ENCODE measurements around the gene CELA2A.
"Not testable (repeated sequence)": the region's sequence is repeated elsewhere in the genome, so short reads cannot be mapped to it uniquely, and the experiment has no call there.

CELA2A gene

DNA sequence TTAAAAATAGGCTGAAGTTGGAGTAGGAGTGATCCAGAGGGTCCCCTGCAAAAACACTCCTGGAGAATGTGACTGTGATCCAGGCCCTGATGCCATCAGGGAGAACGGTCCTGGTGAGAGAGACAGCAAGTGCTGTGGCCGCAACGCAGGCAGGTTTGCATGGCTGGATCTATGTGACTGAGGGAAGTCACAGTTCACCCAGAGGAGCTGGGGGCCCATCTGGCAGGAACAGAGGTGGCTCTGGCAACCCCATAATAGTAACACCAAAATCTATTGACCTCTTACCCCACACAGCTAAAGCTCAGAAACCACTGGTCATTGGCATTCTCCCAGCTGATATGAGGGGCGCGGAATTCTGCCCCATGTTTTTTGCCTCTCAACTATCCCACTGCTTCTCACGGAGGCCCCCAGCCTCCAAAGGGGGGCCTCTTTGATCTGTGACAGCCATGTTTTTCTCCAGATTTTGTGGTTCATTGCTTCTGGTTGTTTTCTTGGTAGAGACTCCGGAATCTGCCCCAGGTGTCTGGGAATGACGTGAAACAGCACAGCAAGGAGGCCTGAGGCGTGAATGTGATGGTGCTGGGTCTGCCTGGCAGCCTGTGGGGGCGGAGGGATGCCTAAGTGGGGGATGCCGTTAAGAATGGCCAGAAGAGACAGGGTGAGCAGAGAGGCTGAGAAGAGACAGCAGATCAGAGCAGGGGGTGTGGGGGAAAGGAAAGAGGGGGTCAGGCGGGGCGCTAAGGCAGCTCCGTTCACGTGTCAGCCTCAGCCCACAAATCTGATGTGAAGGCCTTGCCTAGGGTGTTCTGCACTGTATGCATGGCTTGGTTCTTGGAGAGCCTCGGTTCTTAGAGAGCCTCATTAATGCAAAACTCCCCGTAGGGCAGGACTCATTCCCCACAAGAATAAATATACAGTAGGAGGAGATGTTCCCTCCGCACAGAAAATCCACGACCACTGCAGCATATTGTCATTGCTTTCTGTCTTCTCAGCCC is 43.9 kb downstream of the CELA2A start:
- DNase-seq (ENCODE audit: low spot score) = no peak

DNA sequence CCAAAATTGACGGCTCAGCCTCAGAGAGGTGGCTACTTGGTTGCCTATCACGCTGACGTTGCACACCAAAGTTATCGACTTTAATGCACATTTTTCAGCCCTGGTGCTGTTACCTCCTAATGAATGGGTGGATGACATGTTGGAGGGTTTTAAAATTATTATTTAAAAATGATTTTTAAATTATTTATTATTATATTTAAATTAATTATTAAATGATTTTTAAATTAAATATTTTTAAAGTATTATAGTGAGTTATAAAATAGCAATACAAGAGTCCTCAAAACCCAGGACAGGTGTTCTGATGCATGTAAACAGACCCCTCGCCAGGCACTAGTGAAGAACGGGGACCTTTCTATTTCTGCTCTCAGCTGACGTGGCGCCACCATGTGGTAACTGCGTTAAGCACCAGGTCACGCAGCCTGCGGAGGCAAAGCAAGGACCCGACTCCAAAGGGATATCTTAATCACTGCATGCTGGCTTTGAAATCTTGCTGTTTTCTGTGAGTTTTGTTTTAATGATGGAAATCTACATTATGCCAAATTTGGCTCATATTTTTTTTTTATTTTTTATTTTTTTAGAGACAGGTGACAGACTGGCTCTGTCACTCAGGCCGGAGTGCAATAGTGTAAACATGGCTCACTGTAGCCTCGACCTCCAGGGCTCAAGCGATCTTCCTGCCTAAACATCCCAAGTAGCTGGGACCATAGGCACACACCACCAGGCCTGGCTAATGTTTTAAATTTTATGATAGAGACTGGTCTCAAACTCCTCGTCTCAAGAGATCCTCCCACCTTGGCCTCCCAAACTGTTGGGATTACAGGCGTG is 44.9 kb downstream of the CELA2A start:
- peak; percentile 46 for DNase-seq (ENCODE audit: low spot score)

DNA sequence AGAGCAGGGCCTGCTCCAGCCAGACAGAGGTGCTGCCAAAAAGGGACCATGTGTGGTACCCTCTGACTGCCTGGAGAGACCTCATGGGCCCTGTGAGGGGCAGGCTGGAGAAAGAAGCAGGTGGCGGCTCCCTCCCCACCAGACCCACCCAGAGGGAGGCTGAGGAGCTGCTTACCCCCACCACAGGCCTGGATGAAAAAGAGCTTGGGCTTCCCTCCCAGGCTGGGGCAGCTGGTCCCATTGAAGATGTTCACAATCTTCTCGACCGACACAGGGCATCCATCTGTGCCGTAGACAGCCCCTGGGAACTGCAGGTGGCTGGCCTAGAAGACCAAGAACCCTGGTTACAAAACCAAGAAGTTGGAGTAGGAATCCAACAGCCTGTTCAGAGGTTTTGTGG is 47.9 kb downstream of the CELA2A start:
- no peak for DNase-seq (ENCODE audit: low spot score)

DNA sequence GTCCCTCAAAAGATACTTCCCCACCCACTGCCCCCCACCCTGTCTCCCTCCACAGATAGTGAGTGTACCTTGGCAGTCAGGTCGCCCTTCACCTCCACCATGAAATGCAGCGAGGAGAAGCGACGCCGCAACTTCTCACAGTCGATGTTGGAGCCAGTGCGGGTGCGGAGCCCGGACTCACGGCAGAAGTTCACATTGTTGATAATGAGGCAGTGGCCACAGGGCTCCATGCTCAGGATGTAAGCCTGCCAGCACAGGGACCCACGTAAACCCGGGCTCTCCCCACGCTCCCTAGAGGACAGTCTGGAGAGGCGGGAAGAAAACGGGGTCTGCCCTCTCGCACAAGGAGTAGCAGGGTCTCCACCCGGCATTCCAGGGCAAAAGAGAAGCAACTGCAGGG is 50.3 kb downstream of the CELA2A start:
- no peak for DNase-seq (ENCODE audit: low spot score)

DNA sequence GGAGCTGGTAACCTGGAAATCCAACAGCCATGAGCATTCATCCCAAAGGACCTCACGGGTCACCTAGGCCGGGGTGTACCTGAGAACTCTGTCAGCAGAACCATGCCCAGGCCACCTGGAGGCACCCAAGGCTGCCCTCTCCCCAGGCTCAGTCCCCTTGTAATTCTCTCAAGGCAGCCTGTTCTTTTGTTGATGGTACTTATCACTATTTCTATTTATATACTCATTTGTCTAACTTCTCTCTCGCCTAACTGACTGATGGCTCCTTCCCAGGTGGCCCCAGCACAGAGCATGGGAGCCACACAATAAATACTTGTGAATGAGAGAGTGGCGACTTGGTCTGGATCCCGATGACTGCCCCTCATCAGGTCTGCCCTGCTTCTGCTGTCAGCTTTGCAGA is 50.7 kb downstream of the CELA2A start:
- DNase-seq (ENCODE audit: low spot score) = no peak

DNA sequence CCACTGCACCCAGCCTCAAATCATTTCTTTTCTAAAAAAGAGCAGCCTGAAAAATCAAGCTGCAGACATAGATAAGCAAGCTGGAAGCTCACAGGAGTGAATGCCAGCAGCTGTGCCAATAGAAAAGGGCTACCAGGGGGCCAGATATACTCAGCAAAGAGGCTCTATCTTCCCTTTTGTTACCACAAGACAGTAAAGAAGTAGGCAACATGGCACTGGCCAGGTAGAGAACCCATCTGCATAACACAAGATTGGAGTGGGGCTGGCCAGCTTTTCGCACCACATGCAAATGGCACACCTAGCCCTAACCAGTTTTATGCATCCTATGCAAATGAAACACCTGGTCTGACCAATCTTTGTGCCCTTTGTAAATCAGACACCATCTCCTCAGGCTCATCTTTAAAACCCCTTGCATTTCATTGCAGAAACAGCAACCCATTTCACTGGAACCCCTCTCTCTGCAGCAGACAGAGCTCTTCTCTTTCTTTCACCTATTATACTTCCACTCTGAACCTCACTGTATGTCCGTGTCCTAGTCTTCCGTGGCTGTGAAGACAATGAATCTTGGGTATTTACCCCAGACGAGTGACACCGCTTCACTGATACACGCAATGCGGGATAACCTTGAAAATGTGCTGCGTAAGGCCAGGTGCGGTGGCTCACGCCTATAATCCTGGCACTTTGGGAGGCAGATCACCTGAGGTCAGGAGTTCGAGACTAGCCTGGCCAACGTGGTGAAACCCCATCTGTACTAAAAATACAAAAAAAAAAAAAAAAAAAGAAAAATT is 52.4 kb downstream of the CELA2A start:
- DNase-seq (ENCODE audit: low spot score) = no peak

DNA sequence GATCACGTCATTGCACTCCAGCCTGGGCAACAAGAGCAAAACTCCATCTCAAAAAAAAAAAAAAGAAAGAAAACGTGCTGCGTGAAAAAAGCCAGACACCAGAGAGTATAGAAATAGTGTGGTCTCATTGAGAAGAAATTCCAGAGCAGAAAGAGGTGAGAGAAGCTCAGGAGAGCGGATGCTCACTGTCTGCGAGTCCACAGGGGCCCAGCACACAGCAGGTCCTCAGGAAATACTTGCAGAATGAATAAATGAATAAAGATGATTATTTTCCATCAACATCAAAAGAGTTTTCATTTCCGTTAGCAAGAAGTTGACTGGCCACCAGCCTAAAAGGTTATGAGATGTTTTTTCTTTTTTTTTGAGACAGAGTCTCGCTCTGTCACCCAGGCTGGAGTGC is 53.1 kb downstream of the CELA2A start:
- DNase-seq (ENCODE audit: low spot score) = no peak

DNA sequence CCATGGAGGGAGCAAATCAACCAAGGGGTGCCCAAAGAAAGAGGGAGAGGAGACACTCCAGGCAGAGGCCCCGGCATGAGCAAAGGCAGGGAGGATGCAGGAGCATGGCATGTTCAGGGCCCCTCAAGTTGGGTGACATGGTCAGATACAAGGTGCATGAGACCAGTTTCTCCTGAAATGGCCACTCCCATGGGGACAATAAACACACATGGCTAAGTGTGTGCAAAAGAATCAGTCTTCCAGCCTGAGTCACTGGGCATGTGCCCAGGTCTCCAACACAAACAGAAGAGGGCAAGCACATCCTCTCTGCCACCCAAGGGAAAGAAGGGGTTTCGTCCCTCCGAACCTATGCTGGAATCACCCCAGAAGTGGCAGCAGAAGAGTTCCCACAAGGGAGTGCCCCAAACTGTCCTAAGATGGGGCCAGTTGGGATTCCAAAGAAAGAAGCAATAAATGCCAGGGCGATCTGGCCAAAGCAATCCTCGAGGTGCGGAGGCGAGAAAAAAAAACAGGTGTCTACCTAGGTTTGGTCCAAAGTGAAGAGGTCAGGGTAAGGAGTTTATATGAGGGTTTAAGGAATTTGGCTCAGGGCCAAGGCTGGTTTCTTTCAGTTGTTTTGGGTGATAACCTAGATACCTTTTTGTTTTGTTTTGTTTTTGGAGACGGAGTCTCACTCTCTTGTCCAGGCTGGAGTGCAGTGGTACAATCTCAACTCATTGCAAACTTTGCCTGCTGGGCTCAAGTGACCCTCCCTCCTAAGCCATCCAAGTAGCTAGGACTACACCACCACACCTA is 54.3 kb downstream of the CELA2A start:
- DNase-seq (ENCODE audit: low spot score) = no peak

DNA sequence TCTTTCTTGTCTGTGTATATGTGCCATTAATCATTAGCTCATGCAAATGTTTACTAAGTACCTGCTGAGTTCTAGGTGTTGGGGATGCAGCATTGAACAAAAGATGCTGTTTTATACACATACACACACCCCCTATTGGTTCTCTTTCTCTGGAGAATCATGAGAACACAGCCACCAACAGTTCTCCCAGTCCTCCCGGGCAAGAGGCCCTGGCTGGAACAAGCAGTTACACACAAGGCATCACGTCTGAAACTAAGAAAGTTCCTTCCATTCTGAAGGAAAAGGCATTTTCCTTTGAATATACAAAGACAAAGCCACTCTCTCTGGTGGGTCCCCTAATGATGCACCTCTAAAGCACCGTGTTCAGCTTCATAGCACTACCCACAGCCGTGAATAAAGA is 56.7 kb downstream of the CELA2A start:
- no peak for DNase-seq (ENCODE audit: low spot score)

DNA sequence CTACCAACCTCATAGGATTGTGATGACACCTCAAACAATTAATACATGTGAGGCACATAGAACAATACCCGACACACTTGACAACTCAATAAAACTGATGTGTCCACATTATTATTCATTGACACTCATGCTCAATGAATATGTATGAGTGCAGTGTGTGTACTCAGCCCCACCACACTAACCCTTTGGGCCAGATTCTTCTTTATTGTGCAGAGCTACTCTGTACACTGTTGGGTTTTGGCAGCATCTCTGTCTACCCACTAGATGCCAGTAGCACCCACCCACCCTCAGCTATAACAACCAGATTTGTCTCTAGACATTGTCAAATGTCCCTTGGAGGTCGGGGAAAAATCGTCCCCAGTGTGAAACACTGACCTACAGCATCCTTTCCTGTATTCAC is 57.4 kb downstream of the CELA2A start:
- no peak for DNase-seq (ENCODE audit: low spot score)

DNA sequence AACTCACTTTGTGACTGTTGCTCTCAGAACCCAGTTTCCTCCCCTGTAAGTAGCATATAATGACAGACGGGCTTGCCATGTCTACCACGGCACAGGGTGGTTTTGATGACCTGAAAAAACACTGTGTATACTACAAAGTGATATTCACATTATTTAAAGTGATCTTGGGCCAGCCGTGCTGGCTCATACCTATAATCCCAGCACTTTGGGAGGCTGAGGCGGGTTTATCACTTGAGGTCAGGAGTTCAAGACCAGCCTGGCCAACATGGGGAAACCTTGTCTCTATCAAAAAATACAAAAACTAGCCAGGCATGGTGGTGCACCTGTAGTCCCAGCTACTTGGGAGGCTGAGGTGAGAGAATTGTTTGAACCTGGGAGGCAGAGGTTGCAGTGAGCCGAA is 58.0 kb downstream of the CELA2A start:
- DNase-seq (ENCODE audit: low spot score) = not testable (repeated sequence)

DNA sequence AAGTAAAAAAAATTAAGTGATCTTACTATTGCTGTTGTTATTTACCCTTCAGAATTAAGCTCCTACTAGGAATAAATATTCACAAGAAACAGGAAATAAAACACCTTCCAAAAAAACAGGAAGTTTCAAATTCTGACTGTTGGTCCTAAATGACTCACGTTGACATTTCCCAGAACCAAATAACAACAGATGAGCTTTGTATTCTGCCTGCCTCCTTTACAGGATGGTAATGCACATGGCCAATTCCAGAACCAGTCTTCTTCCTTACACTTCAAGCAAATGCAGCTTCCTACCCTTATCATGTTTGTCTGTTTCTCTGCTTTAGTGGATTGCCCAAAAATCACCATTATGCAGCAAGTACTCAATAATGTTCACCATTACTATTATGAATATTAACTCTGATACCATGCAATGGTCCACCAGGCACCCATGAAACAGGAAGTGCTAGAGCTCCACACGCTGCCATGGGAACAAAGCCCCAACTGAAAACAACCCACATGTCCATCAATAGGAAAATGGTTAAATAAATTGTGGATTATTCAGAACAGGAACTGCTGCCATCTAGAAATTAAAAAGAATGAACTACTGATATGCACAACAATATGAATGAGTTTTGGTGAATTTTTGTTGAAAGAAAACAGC is 58.6 kb downstream of the CELA2A start:
- no peak for DNase-seq (ENCODE audit: low spot score)

DNA sequence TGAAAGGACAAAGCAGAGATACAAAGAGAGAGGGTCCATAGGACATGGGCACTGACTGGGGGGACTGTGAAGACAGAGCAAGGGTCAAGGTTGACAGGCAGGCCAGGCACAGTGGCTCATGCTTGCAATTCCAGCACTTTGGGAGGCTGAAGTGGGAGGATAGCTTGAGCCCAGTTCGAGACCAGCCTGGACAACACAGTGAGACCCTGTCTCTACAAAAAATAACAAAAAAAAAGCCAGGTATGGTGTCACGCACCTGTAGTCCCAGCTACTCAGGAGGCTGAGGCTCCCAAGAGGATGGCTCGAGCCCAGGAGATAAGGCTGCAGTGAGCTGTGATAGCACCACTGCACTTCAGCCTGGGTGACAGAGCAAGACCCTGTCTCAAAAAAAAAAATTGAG is 63.1 kb downstream of the CELA2A start:
- no peak for DNase-seq (ENCODE audit: low spot score)

DNA sequence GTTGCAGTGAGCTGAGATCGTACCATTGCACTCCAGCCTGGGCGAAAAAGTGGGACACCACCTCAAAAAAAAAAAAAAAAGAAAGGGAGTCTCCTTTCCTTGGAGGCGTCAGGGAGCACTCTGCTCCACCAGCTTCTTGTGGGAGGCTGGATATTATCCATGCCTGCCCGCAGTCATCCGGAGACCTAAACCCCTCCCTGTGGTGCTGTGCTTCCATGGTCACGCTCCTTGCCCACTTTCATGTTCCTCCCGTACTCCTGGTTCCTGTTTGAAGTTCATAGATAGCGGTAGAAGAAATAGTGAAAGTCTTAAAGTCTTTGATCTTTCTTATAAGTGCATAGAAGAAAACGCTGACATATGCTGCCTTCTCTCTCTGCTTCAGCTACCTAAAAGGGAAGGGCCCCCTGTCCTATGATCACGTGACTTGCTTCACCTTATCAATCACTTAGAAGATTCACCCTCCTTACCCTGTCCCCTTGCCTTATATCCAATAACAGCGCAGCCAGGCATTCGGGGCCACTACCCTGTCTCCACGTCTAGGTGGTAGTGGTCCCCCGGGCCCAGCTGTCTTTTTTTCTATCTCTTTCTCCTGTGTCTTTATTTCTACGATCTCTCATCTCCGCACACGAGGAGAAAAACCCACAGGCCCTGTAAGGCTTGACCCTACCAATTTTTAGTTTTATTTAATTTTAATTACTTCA is 64.8 kb downstream of the CELA2A start:
- not testable (repeated sequence) for DNase-seq (ENCODE audit: low spot score)

All from Ammon's horn (tissue), 1 donor.